SU-DHL-6 (cell line): ENCODE measurements around the gene PHRF1.

Source experiments
- CTCF ChIP-seq: fragments of 200-600 bp; sonication (generic); IDR thresholded peaks from one replicate; pipeline ENCODE4 v1.5.1; 2017; ENCODE audit warnings: antibody characterized with exemption, mild to moderate bottlenecking, low read length, moderate library complexity; ENCODE audit not compliant: insufficient read depth, poor library complexity, severe bottlenecking
- EZH2phosphoT487 ChIP-seq: fragments of 200-600 bp; sonication (generic), shearing (Covaris generic); conservative IDR thresholded peaks from 2 replicates; pipeline ENCODE4 v1.6.1; 2018; ENCODE audit warnings: mild to moderate bottlenecking, antibody characterized with exemption, low read length, moderate library complexity, mixed read lengths

- TF ChIP-seq CTCF = no peak
- TF ChIP-seq EZH2phosphoT487 = no peak
These were observed 31.5 kb upstream of the PHRF1 start for GRCh38 chr11:544817-545166.
